Measurements from ENCODE around the gene TSSK1B. TPM values are rescaled to one million over a fixed set of nuclear protein-coding genes. Genes with fewer than 3 reads are reported as not detected.

The TSSK1B gene
- total and polyA plus RNA-seq, 10 of the 15 experiments (the other 5 are each of a cell fraction or from before 2014, with no cell fraction given) = not detected

DNA sequence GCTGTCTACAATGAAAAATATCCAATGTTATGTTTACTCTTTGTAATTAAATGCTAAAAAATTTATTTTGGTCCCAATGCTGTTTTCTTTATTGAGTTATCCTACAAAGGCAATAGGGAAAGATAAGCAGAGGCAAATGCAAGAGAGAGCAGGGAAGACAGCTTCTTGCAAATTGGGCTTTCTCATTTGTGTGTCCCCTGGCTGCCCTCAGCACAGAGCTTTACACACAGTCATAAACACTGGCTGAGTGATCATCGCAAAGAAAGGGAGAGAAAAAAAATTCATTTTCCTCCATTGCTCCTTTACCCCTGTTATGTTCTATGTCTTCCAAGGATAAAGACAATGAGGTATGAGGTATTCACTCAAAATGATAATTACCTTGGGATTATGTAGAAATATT is 2.3 kb upstream of the TSSK1B start:
- TF ChIP-seq, protein P1, sequence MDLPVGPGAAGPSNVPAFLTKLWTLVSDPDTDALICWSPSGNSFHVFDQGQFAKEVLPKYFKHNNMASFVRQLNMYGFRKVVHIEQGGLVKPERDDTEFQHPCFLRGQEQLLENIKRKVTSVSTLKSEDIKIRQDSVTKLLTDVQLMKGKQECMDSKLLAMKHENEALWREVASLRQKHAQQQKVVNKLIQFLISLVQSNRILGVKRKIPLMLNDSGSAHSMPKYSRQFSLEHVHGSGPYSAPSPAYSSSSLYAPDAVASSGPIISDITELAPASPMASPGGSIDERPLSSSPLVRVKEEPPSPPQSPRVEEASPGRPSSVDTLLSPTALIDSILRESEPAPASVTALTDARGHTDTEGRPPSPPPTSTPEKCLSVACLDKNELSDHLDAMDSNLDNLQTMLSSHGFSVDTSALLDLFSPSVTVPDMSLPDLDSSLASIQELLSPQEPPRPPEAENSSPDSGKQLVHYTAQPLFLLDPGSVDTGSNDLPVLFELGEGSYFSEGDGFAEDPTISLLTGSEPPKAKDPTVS (IDR thresholded peaks at IDR 0.05; ENCODE audit: low read depth, low read length) = no peak
- POLR2A ChIA-PET = no interaction called here
- no peak overlapping the region for H3K27ac ChIP-seq (ENCODE audit: control insufficient read depth, insufficient read depth)
- H3K79me2 ChIP-seq (ENCODE audit: control insufficient read depth, insufficient read depth, low read length) = no peaks in the 10 kb centered on the region
- SMC1A ChIA-PET (ENCODE audit: uncharacterized antibody, unreplicated experiment) = no interaction called here
- no peak for ATAC-seq
- intact Hi-C loops (cut with micrococcal nuclease; ENCODE audit: unreplicated experiment) = no loop called here
- BruUV-seq (replicated peaks) = no TSS peak
- RAD21 ChIA-PET (ENCODE audit: unreplicated experiment) = no interaction called here
- CTCF ChIA-PET = no interaction called here
- no peaks in the 10 kb centered on the region; a peak in 1 of 4 replicates for H3K27me3 ChIP-seq (replicated peaks in 1 of 2; ENCODE audit: control insufficient read depth in 2 of 2, insufficient read depth in 2 of 2, low read length in 1 of 2)
- H3K4me1 ChIP-seq (ENCODE audit: control insufficient read depth, insufficient read depth, low read length) = no peaks in the 10 kb centered on the region
- H3K9ac ChIP-seq (ENCODE audit: control insufficient read depth, insufficient read depth, low read length) = no peak overlapping the region
- H2AFZ ChIP-seq (ENCODE audit: control insufficient read depth, low read depth, low read length) = no peak overlapping the region
- WGBS (ENCODE audit: insufficient coverage, insufficient replicate concordance, low lambda C conversion rate, missing lambda C conversion rate) = 94% methylated on average over 1 of the region's 1 CpG
- no peaks in the 10 kb centered on the region for H3K36me3 ChIP-seq (ENCODE audit: control insufficient read depth in 2 of 2, insufficient read depth in 2 of 2, low read length in 1 of 2)
- no peaks in the 10 kb centered on the region for H3K9me3 ChIP-seq (replicated peaks; ENCODE audit: control insufficient read depth, insufficient read depth, low read length)
- H4K20me1 ChIP-seq (ENCODE audit: control insufficient read depth, insufficient read depth) = no peaks in the 10 kb centered on the region
- no peak for DNase-seq (ENCODE audit: low read depth, low spot score)
- in situ Hi-C loops (cut with MboI) = no loop called here
- FAIRE-seq = no peak
- no peak overlapping the region for H3K4me3 ChIP-seq
- H3K4me2 ChIP-seq (ENCODE audit: control insufficient read depth, insufficient read depth) = no peak overlapping the region

DNA sequence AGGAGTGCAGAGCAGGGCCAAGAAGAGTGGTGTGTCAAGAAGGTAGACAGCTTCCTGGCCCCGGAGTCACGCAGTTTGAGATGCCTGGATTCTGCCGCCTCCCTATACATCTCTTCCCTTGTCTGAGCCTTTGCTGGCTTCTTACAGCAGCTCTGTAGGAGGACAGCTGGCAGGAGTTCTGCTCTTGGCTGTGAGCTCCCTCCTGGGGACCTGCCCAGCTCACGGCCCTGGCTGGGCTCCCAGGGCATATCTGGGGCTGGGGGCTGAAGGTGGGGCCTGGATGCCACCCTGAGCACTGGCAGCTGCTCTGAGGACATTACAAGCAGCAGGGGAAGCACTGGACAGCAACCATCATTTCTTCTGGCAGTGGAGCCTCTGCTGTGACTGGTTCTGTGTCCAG is 786 bp upstream of the TSSK1B start:
- SMC1A ChIA-PET (ENCODE audit: uncharacterized antibody, unreplicated experiment) = no interaction called here
- H3K4me3 ChIP-seq = no peak overlapping the region
- no peaks in the 10 kb centered on the region for H3K9me3 ChIP-seq (replicated peaks; ENCODE audit: control insufficient read depth, insufficient read depth, low read length)
- H3K27me3 ChIP-seq (replicated peaks in 1 of 2; ENCODE audit: control insufficient read depth in 2 of 2, insufficient read depth in 2 of 2, low read length in 1 of 2) = no peaks in the 10 kb centered on the region; a peak in 1 of 4 replicates
- no peak overlapping the region for H2AFZ ChIP-seq (ENCODE audit: control insufficient read depth, low read depth, low read length)
- H3K27ac ChIP-seq (ENCODE audit: control insufficient read depth, insufficient read depth) = no peak overlapping the region
- CTCF ChIA-PET = no interaction called here
- intact Hi-C loops (cut with micrococcal nuclease; ENCODE audit: unreplicated experiment) = no loop called here
- H3K36me3 ChIP-seq (ENCODE audit: control insufficient read depth in 2 of 2, insufficient read depth in 2 of 2, low read length in 1 of 2) = no peaks in the 10 kb centered on the region
- in situ Hi-C loops (cut with MboI) = no loop called here
- no peak for FAIRE-seq
- H3K9ac ChIP-seq (ENCODE audit: control insufficient read depth, insufficient read depth, low read length) = no peak overlapping the region
- H3K4me1 ChIP-seq (ENCODE audit: control insufficient read depth, insufficient read depth, low read length) = no peaks in the 10 kb centered on the region
- POLR2A ChIA-PET = no interaction called here
- ATAC-seq = no peak
- BruUV-seq (replicated peaks) = no TSS peak
- no peaks in the 10 kb centered on the region for H4K20me1 ChIP-seq (ENCODE audit: control insufficient read depth, insufficient read depth)
- RAD21 ChIA-PET (ENCODE audit: unreplicated experiment) = no interaction called here
- 17% methylated on average over 4 of the region's 4 CpGs for WGBS (ENCODE audit: insufficient coverage, insufficient replicate concordance, low lambda C conversion rate, missing lambda C conversion rate)
- H3K4me2 ChIP-seq (ENCODE audit: control insufficient read depth, insufficient read depth) = no peak overlapping the region
- TF ChIP-seq NFXL1 (IDR thresholded peaks at IDR 0.05; ENCODE audit: borderline replicate concordance) (no peak), RAD21 (IDR thresholded peaks at IDR 0.05; ENCODE audit: insufficient read depth, low read depth, low read length) (no peak), POLR2A (IDR thresholded peaks at IDR 0.05; ENCODE audit: low read depth, low read length) (no peak), ZSCAN29 (IDR thresholded peaks at IDR 0.05) (no peak)
- TF ChIP-seq, protein P2, sequence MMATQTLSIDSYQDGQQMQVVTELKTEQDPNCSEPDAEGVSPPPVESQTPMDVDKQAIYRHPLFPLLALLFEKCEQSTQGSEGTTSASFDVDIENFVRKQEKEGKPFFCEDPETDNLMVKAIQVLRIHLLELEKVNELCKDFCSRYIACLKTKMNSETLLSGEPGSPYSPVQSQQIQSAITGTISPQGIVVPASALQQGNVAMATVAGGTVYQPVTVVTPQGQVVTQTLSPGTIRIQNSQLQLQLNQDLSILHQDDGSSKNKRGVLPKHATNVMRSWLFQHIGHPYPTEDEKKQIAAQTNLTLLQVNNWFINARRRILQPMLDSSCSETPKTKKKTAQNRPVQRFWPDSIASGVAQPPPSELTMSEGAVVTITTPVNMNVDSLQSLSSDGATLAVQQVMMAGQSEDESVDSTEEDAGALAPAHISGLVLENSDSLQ (IDR thresholded peaks at IDR 0.05) = no peak
- no peaks in the 10 kb centered on the region for H3K79me2 ChIP-seq (ENCODE audit: control insufficient read depth, insufficient read depth, low read length)
- DNase-seq (ENCODE audit: low read depth, low spot score) = no peak

All from GM12878 (cell line).